Natural killer cell treated with Interleukin-12 subunit alpha and Interleukin-12 subunit beta and Interleukin-15 and Interleukin-18, amount 100 ng/mL, for 72 hours (primary cell): ENCODE measurements around the gene SERINC5. TPM values are rescaled to one million over a fixed set of nuclear protein-coding genes. Genes with fewer than 3 reads are reported as not detected.
"Not testable (repeated sequence)": the region's sequence is repeated elsewhere in the genome, so short reads cannot be mapped to it uniquely, and the experiment has no call there.

ENCODE experiments used
- ATAC-seq, 2 donors: fragments of 150-1000 bp; cut with Tn5 transposase in 1 of 2; sonication (Bioruptor Pico), chemical (Tn5 transposase) in 1 of 2; 2 replicates each; pipeline ENCODE4 v1.10.0; 2021
- DNase-seq: peaks from one replicate; pipeline ENCODE4 v3.0.0; 2022; ENCODE audit warnings: low spot score
- H3K27ac Mint-ChIP-seq, 2 donors: 1 replicate in 1 of 2; 2 replicates in 1 of 2; pipeline ENCODE4 v1.8.0; 2022; ENCODE audit warnings: mixed read lengths in 2 of 2, mild to moderate bottlenecking in 1 of 2, moderate library complexity in 1 of 2
- H3K27me3 Mint-ChIP-seq, 2 donors: 1 replicate in 1 of 2; 2 replicates in 1 of 2; pipeline ENCODE4 v1.8.0; 2022; ENCODE audit warnings: mixed read lengths in 2 of 2
- H3K36me3 Mint-ChIP-seq: one replicate; pipeline ENCODE4 v1.8.0; 2022; ENCODE audit warnings: mixed read lengths
- H3K4me1 Mint-ChIP-seq, 2 donors: 1 replicate in 1 of 2; 2 replicates in 1 of 2; pipeline ENCODE4 v1.8.0; 2022; ENCODE audit warnings: low read depth in 2 of 2, mixed read lengths in 2 of 2, mild to moderate bottlenecking in 1 of 2
- H3K4me3 Mint-ChIP-seq: one replicate; pipeline ENCODE4 v1.8.0; 2022; ENCODE audit warnings: mixed read lengths
- H3K9me3 Mint-ChIP-seq: 2 replicates; pipeline ENCODE4 v1.8.0; 2022; ENCODE audit warnings: mixed read lengths
- total RNA-seq, 2 donors: library from RNA; stranded (reverse); gene quantifications; one replicate each; pipeline ENCODE4 v1.2.3, GENCODE V29; 2022

The SERINC5 gene
- total RNA-seq, 2 donors from 2014 or later: 6.4 to 7.4 TPM

GRCh38 chr5:80192507-80193241 is 63.2 kb downstream of the SERINC5 start:
- Mint-ChIP-seq H3K36me3 (no peaks in the 10 kb centered on the region), H3K4me1 (peaks cover 33% of the 10 kb centered on the region in 2 donors), H3K9me3 (no peaks in the 10 kb centered on the region), H3K4me3 (peak overlapping the region; percentile 5), H3K27me3 (no peaks in the 10 kb centered on the region), H3K27ac (peak overlapping the region; percentile 43 to 80)
- ATAC-seq (no peak), DNase-seq (no peak)

- Mint-ChIP-seq H3K9me3 (no peaks in the 10 kb centered on the region), H3K27ac (peak overlapping the region; percentile 43 to 80), H3K4me3 (peak overlapping the region; percentile 22), H3K27me3 (no peaks in the 10 kb centered on the region), H3K36me3 (no peaks in the 10 kb centered on the region), H3K4me1 (peaks cover 33 to 38% of the 10 kb centered on the region in 2 donors)
- ATAC-seq (no peak), DNase-seq (no peak)
Measured at GRCh38 chr5:80191991-80192398, 63.9 kb downstream of the SERINC5 start.

GRCh38 chr5:80191397-80191796 is 64.5 kb downstream of the SERINC5 start:
- peak overlapping the region; percentile 43 to 80 for H3K27ac Mint-ChIP-seq
- H3K4me1 Mint-ChIP-seq: peaks cover 33 to 42% of the 10 kb centered on the region in 2 donors
- DNase-seq (no peak), ATAC-seq (no peak)
- H3K4me3 Mint-ChIP-seq: peak overlapping the region; percentile 22
- no peaks in the 10 kb centered on the region for H3K9me3 Mint-ChIP-seq
- H3K27me3 Mint-ChIP-seq: no peaks in the 10 kb centered on the region
- no peaks in the 10 kb centered on the region for H3K36me3 Mint-ChIP-seq

- no peak for DNase-seq
- Mint-ChIP-seq H3K4me1 (peaks cover 33 to 44% of the 10 kb centered on the region in 2 donors), H3K27ac (peak overlapping the region in 1 of 2 donors; percentile 80), H3K9me3 (no peaks in the 10 kb centered on the region), H3K36me3 (no peaks in the 10 kb centered on the region), H3K27me3 (no peaks in the 10 kb centered on the region), H3K4me3 (no peak overlapping the region)
- no peak for ATAC-seq
Measured at GRCh38 chr5:80190960-80191359, 64.9 kb downstream of the SERINC5 start.

- no peak for ATAC-seq
- H3K27ac Mint-ChIP-seq: peak overlapping the region in 1 of 2 donors; percentile 85
- H3K4me3 Mint-ChIP-seq: peak overlapping the region; percentile 70
- no peaks in the 10 kb centered on the region for H3K36me3 Mint-ChIP-seq
- no peak for DNase-seq
- H3K9me3 Mint-ChIP-seq: no peaks in the 10 kb centered on the region
- H3K27me3 Mint-ChIP-seq: no peaks in the 10 kb centered on the region
- H3K4me1 Mint-ChIP-seq: peaks cover 39 to 53% of the 10 kb centered on the region in 2 donors
Measured at GRCh38 chr5:80189701-80190100, 66.1 kb downstream of the SERINC5 start.

GRCh38 chr5:80189201-80189600 is 66.6 kb downstream of the SERINC5 start:
- no peak for DNase-seq
- no peak for ATAC-seq
- peaks cover 41 to 54% of the 10 kb centered on the region in 2 donors for H3K4me1 Mint-ChIP-seq
- no peaks in the 10 kb centered on the region for H3K27me3 Mint-ChIP-seq
- no peaks in the 10 kb centered on the region for H3K9me3 Mint-ChIP-seq
- peak overlapping the region; percentile 70 for H3K4me3 Mint-ChIP-seq
- H3K27ac Mint-ChIP-seq: peak overlapping the region; percentile 12 to 85
- H3K36me3 Mint-ChIP-seq: no peaks in the 10 kb centered on the region

- DNase-seq: no peak
- ATAC-seq: no peak
- peaks cover 31 to 53% of the 10 kb centered on the region in 2 donors for H3K4me1 Mint-ChIP-seq
- H3K9me3 Mint-ChIP-seq: no peaks in the 10 kb centered on the region
- no peaks in the 10 kb centered on the region for H3K36me3 Mint-ChIP-seq
- H3K27ac Mint-ChIP-seq: peak overlapping the region in 1 of 2 donors; percentile 29
- no peaks in the 10 kb centered on the region for H3K27me3 Mint-ChIP-seq
- H3K4me3 Mint-ChIP-seq: no peak overlapping the region
Measured at GRCh38 chr5:80187421-80188090, 68.3 kb downstream of the SERINC5 start.

GRCh38 chr5:80185535-80185934 is 70.3 kb downstream of the SERINC5 start:
- not testable (repeated sequence) for H3K9me3 Mint-ChIP-seq, H3K27me3 Mint-ChIP-seq, ATAC-seq, H3K4me3 Mint-ChIP-seq, DNase-seq, H3K36me3 Mint-ChIP-seq
- peak overlapping the region; percentile 10 to 47 for H3K27ac Mint-ChIP-seq
- peaks cover 21 to 48% of the 10 kb centered on the region in 2 donors for H3K4me1 Mint-ChIP-seq

- H3K4me1 Mint-ChIP-seq: peaks cover 20 to 47% of the 10 kb centered on the region in 2 donors
- H3K36me3 Mint-ChIP-seq: no peaks in the 10 kb centered on the region
- DNase-seq: no peak
- H3K9me3 Mint-ChIP-seq: no peaks in the 10 kb centered on the region
- H3K4me3 Mint-ChIP-seq: no peak overlapping the region
- H3K27me3 Mint-ChIP-seq: no peaks in the 10 kb centered on the region
- ATAC-seq: no peak
- peak overlapping the region; percentile 10 to 47 for H3K27ac Mint-ChIP-seq
Measured at GRCh38 chr5:80185095-80185494, 70.8 kb downstream of the SERINC5 start.

- H3K4me1 Mint-ChIP-seq: peaks cover 20 to 47% of the 10 kb centered on the region in 2 donors
Measured at GRCh38 chr5:80184235-80185023, 71.4 kb downstream of the SERINC5 start.

GRCh38 chr5:80183728-80184234 is 72.1 kb downstream of the SERINC5 start:
- not testable (repeated sequence) for DNase-seq, H3K4me3 Mint-ChIP-seq, H3K9me3 Mint-ChIP-seq, H3K36me3 Mint-ChIP-seq, ATAC-seq, H3K27me3 Mint-ChIP-seq
- peak overlapping the region; percentile 16 to 33 for H3K27ac Mint-ChIP-seq
- H3K4me1 Mint-ChIP-seq: peaks cover 15 to 42% of the 10 kb centered on the region in 2 donors

More at GRCh38 chr5:80184235-80185023, 71.4 kb downstream of the SERINC5 start:
- Mint-ChIP-seq H3K9me3 (no peaks in the 10 kb centered on the region), H3K4me3 (no peak overlapping the region), H3K36me3 (no peaks in the 10 kb centered on the region), H3K27me3 (no peaks in the 10 kb centered on the region), H3K27ac (peak overlapping the region; percentile 16 to 47)
- DNase-seq (no peak), ATAC-seq (no peak)

GRCh38 chr5:80182809-80183580 is 72.9 kb downstream of the SERINC5 start:
- H3K4me3 Mint-ChIP-seq: peak overlapping the region; percentile 34
- H3K4me1 Mint-ChIP-seq: peaks cover 15 to 40% of the 10 kb centered on the region in 2 donors
- no peak for ATAC-seq
- no peak for DNase-seq
- H3K27ac Mint-ChIP-seq: peak overlapping the region; percentile 30 to 33
- no peaks in the 10 kb centered on the region for H3K27me3 Mint-ChIP-seq
- no peaks in the 10 kb centered on the region for H3K9me3 Mint-ChIP-seq
- H3K36me3 Mint-ChIP-seq: no peaks in the 10 kb centered on the region
